ENCODE measurements around the gene ASGR2. TPM values are rescaled to one million over a fixed set of nuclear protein-coding genes. Genes with fewer than 3 reads are reported as not detected.
"Not testable (repeated sequence)": the region's sequence is repeated elsewhere in the genome, so short reads cannot be mapped to it uniquely, and the experiment has no call there.

Gene ASGR2
- total and polyA plus RNA-seq, 3 donors from 2014 or later: 0.47 to 2.6 (median 1.1) TPM

DNA sequence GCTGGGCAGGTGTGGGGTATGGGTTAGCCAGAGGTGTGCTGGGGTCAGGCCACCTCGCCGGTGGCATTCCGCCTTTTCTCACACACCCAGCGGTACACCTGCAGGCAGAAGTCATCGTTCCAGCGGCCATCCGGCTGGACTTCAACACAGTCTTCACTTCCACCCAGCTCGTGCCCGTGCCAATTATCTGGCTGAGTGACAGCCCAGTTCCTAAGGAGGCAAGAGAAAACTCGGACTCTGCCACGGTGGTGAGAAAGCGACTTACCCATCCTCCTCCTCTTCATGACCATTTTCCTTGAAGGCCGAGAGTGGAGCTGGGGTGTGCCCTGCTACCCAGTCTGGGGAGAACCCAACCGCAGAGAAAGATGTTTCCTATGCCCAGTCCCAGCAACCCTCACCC, 13.1 kb downstream of the ASGR2 start:
- intact Hi-C loops (cut with DNase I; ENCODE audit: low total_unique reads): no loop called here
- WGBS, 2 donors: 68 to 92% methylated on average over 13 to 14 of the region's 14 CpGs

DNA sequence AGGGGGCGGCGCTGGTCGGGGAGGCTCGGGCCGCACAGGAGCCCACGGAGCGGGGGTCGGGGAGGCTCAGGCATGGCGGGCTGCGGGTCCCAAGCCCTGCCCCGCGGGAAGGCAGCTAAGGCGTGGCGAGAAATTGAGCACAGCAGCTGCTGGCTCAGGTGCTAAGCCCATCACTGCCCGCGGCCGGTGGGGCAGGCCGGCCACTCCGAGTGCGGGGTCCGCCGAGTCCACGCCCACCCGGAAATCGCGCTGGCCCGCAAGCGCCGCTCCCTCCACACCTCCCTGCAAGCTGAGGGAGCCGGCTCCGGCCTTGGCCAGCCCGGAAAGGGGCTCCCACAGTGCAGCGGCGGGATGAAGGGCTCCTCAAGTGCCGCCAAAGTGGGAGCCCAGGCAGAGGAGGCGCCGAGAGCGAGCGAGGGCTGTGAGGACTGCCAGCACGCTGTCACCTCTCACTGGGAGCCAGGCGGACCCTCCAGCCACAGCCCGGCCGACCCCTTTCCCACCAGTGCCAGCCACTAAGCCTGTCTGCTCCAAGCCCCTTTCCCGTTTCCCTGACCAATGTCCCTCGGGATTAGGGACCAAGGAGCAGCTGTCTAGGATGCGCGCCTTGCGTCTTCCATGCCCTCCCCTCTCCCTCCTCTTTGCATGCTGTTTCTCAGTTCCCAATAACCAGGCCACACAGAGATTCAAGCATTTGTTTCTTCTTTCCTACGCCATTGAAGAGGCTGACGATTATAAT, 13.8 kb downstream of the ASGR2 start:
- H3K4me3 ChIP-seq: peak overlapping the region; percentile 32 to 45
- H3K27me3 ChIP-seq; intact Hi-C loops (cut with DNase I; ENCODE audit: low total_unique reads); H3K4me1 ChIP-seq; H3K27ac ChIP-seq; DNase-seq; H3K9me3 ChIP-seq; H3K36me3 ChIP-seq (ENCODE audit: low read depth, missing control alignments): not testable (repeated sequence)
- WGBS, 2 donors: 82 to 85% methylated on average over 18 to 50 of the region's 50 CpGs

More for the DNA sequence above, 13.1 kb downstream of the ASGR2 start:
- no peak overlapping the region for H3K4me3 ChIP-seq
- H3K4me1 ChIP-seq: no peaks in the 10 kb centered on the region
- no peaks in the 10 kb centered on the region for H3K27me3 ChIP-seq
- TF ChIP-seq POLR2A (IDR thresholded peaks at IDR 0.05): no peak
- TF ChIP-seq, protein P1, sequence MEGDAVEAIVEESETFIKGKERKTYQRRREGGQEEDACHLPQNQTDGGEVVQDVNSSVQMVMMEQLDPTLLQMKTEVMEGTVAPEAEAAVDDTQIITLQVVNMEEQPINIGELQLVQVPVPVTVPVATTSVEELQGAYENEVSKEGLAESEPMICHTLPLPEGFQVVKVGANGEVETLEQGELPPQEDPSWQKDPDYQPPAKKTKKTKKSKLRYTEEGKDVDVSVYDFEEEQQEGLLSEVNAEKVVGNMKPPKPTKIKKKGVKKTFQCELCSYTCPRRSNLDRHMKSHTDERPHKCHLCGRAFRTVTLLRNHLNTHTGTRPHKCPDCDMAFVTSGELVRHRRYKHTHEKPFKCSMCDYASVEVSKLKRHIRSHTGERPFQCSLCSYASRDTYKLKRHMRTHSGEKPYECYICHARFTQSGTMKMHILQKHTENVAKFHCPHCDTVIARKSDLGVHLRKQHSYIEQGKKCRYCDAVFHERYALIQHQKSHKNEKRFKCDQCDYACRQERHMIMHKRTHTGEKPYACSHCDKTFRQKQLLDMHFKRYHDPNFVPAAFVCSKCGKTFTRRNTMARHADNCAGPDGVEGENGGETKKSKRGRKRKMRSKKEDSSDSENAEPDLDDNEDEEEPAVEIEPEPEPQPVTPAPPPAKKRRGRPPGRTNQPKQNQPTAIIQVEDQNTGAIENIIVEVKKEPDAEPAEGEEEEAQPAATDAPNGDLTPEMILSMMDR (IDR thresholded peaks at IDR 0.05): no peak
- H3K36me3 ChIP-seq (ENCODE audit: low read depth, missing control alignments): no peaks in the 10 kb centered on the region
- DNase-seq: no peak
- H3K27ac ChIP-seq: no peak overlapping the region
- H3K9me3 ChIP-seq: no peaks in the 10 kb centered on the region

DNA sequence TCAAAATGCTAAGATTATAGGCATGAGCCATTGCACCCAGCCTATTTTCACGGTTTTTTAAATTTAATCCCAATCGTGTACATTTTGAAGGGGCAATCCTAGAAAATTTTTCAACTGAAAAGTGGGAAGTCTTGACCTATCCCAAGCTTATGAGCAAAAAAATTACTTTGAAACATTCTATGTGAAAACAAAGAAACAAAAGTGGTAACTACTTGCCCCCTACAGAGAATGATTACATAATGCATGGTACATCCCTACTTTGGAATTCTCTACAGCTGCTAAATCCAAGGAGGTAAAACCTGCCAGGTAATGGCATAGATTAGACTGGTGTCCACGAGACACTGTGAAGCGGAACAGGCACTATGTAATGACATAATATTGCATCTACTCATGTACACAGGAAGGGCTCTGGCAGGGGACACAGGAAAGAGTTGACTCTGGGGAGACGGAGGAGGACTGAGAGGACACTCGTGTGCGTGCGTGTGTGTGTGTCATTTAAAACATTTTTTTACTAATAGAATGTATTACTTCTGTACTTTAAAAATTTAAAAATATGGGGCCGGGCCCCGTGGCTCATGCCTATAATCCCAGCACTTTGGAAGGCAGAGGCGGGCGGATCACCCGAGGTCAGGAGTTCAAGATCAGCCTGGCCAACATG, 15.7 kb downstream of the ASGR2 start:
- intact Hi-C loops (cut with DNase I; ENCODE audit: low total_unique reads): no loop called here
- no peaks in the 10 kb centered on the region for H3K9me3 ChIP-seq
- no peaks in the 10 kb centered on the region for H3K4me1 ChIP-seq
- WGBS, 2 donors: 65 to 80% methylated on average over 13 of the region's 13 CpGs
- no peak for DNase-seq
- no peak overlapping the region for H3K27ac ChIP-seq
- H3K27me3 ChIP-seq: no peaks in the 10 kb centered on the region
- no peak overlapping the region for H3K4me3 ChIP-seq
- H3K36me3 ChIP-seq (ENCODE audit: low read depth, missing control alignments): no peaks in the 10 kb centered on the region
- TF ChIP-seq POLR2A (IDR thresholded peaks at IDR 0.05): no peak
- TF ChIP-seq, protein P1 (IDR thresholded peaks at IDR 0.05): no peak

DNA sequence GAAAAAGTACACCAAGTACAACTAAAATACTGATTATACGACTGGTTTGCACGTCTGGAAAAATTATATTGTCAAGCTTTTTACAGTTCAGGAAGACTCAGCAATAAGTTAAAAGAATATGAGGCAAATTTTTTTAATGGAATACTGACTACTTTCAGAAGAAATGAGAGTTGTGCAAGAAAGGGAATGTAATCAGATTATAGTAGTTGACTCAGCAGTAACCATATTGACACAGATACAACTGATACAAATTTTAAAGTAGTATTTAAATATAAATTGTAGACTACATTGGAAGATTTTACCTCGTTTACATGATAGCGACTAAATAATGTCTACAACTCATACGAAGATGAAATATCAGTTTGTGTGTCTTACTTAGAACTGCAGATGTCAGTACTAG, 16.7 kb downstream of the ASGR2 start:
- intact Hi-C loops (cut with DNase I; ENCODE audit: low total_unique reads): no loop called here
- Histone ChIP-seq H3K27me3 (no peaks in the 10 kb centered on the region), H3K9me3 (no peaks in the 10 kb centered on the region), H3K4me3 (no peak overlapping the region), H3K4me1 (no peaks in the 10 kb centered on the region), H3K36me3 (ENCODE audit: low read depth, missing control alignments) (no peaks in the 10 kb centered on the region), H3K27ac (no peak overlapping the region)
- DNase-seq: no peak
- 61% methylated on average over 5 of the region's 5 CpGs for WGBS, 2 donors
- no peak for TF ChIP-seq POLR2A (IDR thresholded peaks at IDR 0.05)
- TF ChIP-seq, protein P1 (IDR thresholded peaks at IDR 0.05): no peak

DNA sequence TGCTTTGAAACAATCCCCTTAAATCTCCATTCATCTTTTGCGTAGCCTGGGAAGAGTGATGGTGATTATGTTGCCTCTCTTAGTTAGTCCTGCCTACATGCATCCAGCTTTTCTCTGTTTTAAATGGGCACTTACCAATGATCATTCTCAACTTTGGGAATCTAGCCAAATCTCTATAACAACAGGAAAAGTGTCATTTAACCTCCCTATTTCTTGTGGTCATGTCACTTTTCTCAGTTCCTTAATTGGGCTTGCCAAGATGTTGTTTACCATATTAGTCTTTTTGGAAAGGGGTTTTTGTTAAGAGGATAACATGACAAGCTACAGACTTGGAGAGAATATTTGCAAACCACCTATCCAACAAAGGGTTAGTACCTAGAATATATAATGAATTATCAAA, 19.0 kb downstream of the ASGR2 start:
- no peaks in the 10 kb centered on the region for H3K27me3 ChIP-seq
- H3K36me3 ChIP-seq (ENCODE audit: low read depth, missing control alignments): no peaks in the 10 kb centered on the region
- intact Hi-C loops (cut with DNase I; ENCODE audit: low total_unique reads): no loop called here
- DNase-seq: no peak
- H3K4me1 ChIP-seq: peaks cover 6% of the 10 kb centered on the region
- WGBS, 2 donors: 86 to 94% methylated on average over 1 of the region's 1 CpG
- no peak overlapping the region for H3K27ac ChIP-seq
- H3K4me3 ChIP-seq: no peak overlapping the region
- no peaks in the 10 kb centered on the region for H3K9me3 ChIP-seq
- TF ChIP-seq, protein P1 (IDR thresholded peaks at IDR 0.05): no peak
- TF ChIP-seq POLR2A (IDR thresholded peaks at IDR 0.05): no peak

Measured in testis (tissue), 3 donors.